ENCODE measurements around the gene CATSPERD. TPM values are rescaled to one million over a fixed set of nuclear protein-coding genes. Genes with fewer than 3 reads are reported as not detected.

Gene CATSPERD
- total and polyA plus RNA-seq, 9 of the 15 experiments (the other 6 are each of a cell fraction or from before 2014, with no cell fraction given) = not detected

DNA sequence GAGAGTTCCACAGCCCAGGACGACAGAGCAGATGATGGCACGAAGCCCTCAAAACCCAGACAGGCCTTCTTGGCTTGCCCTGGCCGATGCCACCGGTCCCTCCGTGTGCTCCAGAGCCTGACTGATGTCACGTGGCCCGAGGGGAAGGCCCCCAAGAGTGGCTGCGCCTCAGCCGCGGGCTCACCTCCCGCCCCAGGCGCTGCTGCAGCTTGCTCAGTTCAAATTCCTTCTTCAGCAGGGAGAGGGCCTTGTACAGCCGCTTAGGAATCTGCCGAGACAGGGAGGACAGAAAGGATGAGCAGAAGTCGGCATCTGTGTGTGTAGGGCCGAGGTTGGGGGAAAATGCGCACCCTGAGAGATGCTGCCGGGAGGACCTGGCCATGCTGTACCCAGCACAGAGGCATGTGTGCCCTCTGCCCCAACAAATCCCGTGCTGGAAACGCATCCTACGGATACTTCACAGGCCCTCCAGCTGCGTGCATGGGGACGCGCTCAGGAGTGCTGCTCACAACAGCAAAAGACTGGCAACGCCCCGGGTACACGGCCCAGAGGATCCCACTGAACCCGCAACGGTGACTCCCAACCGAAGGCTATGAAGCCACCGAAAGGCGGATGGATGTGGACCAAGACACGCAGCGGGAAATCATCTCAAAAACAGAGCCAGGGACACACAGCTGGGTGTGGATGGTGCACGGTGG is 13.4 kb upstream of the CATSPERD start (continued):
- TF ChIP-seq FOXJ3 (CRISPR knock-in tag; IDR thresholded peaks at IDR 0.05) (no peak), MTA2 (IDR thresholded peaks at IDR 0.05; ENCODE audit: low read depth) (no peak), ZNF780A (CRISPR knock-in tag; IDR thresholded peaks at IDR 0.05) (no peak), MYNN (IDR thresholded peaks at IDR 0.05) (0 out of 2 replicates have a peak, but pooled peaks have one; percentile 30), MYNN (CRISPR knock-in tag; IDR thresholded peaks at IDR 0.05) (no peak), ZNF146 (CRISPR knock-in tag; IDR thresholded peaks at IDR 0.05; ENCODE audit: unreplicated experiment) (no peak), TGIF2 (CRISPR knock-in tag; IDR thresholded peaks at IDR 0.05) (no peak), SUPT5H (IDR thresholded peaks at IDR 0.05) (0 out of 2 replicates have a peak, but pooled peaks have one; percentile 29), RBBP5 (IDR thresholded peaks at IDR 0.05; ENCODE audit: borderline replicate concordance, insufficient read depth, low read length, poor library complexity, severe bottlenecking) (no peak), NR4A1 (CRISPR knock-in tag; IDR thresholded peaks at IDR 0.05) (no peak), NR4A1 (tag; IDR thresholded peaks at IDR 0.05) (no peak)
- TF ChIP-seq, protein P1, sequence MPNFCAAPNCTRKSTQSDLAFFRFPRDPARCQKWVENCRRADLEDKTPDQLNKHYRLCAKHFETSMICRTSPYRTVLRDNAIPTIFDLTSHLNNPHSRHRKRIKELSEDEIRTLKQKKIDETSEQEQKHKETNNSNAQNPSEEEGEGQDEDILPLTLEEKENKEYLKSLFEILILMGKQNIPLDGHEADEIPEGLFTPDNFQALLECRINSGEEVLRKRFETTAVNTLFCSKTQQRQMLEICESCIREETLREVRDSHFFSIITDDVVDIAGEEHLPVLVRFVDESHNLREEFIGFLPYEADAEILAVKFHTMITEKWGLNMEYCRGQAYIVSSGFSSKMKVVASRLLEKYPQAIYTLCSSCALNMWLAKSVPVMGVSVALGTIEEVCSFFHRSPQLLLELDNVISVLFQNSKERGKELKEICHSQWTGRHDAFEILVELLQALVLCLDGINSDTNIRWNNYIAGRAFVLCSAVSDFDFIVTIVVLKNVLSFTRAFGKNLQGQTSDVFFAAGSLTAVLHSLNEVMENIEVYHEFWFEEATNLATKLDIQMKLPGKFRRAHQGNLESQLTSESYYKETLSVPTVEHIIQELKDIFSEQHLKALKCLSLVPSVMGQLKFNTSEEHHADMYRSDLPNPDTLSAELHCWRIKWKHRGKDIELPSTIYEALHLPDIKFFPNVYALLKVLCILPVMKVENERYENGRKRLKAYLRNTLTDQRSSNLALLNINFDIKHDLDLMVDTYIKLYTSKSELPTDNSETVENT (CRISPR knock-in tag; IDR thresholded peaks at IDR 0.05) = no peak
- TF ChIP-seq, protein P2, sequence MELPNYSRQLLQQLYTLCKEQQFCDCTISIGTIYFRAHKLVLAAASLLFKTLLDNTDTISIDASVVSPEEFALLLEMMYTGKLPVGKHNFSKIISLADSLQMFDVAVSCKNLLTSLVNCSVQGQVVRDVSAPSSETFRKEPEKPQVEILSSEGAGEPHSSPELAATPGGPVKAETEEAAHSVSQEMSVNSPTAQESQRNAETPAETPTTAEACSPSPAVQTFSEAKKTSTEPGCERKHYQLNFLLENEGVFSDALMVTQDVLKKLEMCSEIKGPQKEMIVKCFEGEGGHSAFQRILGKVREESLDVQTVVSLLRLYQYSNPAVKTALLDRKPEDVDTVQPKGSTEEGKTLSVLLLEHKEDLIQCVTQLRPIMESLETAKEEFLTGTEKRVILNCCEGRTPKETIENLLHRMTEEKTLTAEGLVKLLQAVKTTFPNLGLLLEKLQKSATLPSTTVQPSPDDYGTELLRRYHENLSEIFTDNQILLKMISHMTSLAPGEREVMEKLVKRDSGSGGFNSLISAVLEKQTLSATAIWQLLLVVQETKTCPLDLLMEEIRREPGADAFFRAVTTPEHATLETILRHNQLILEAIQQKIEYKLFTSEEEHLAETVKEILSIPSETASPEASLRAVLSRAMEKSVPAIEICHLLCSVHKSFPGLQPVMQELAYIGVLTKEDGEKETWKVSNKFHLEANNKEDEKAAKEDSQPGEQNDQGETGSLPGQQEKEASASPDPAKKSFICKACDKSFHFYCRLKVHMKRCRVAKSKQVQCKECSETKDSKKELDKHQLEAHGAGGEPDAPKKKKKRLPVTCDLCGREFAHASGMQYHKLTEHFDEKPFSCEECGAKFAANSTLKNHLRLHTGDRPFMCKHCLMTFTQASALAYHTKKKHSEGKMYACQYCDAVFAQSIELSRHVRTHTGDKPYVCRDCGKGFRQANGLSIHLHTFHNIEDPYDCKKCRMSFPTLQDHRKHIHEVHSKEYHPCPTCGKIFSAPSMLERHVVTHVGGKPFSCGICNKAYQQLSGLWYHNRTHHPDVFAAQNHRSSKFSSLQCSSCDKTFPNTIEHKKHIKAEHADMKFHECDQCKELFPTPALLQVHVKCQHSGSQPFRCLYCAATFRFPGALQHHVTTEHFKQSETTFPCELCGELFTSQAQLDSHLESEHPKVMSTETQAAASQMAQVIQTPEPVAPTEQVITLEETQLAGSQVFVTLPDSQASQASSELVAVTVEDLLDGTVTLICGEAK (IDR thresholded peaks at IDR 0.05) = no peak
- TF ChIP-seq, protein P2 (CRISPR knock-in tag; IDR thresholded peaks at IDR 0.05) = no peak

Measured in K562 (cell line).